ENCODE measurements around the gene TMEM179. TPM values are rescaled to one million over a fixed set of nuclear protein-coding genes. Genes with fewer than 3 reads are reported as not detected.

TMEM179 gene
- total RNA-seq, 4 donors from 2014 or later = not detected

DNA sequence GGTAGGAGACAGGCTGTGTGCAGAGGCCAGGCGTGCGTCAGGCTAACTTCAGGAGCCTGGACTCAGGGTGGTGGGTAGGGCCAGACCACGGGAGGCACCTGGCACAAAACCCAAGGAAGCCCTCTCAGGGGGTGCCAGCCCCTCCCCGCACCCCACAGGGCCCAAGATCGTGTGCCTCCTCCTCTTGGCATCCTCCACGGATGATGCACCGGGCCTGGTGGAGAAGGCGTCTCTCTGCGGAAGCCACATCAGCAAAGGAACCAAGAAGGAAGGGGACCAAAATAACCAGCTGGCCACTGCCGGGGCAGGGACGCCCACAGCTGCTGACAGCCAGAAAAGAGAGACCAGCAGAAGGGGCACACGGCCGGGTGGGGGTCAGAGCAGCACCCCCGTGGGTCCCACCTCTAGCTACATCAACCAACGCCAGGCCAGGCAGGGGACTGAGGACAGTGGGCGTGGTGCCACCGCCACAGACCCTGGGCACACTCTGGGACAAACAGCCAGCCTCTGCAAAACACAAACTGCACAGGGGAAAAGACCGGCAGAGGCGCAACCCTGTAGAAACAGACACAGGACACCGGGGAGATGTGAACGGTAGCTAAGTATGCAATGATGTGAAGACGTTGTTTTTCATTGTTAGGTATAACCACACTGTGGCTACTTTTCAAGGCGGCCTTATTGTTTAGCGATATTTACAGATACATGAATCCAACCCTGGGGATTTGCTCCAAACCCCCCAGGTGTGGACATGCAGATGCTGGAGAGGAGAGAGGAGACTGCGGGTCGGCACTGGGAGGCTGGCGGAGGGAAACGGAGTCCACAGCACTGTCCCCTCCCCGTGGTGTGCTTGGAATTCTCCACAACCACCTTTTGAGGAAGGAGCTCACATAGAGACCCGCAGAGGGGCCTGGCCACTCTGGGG, 51.1 kb downstream of the TMEM179 start:
- WGBS, 2 donors = 75 to 78% methylated on average over 13 to 19 of the region's 30 CpGs
- Histone ChIP-seq H3K27ac (no peak overlapping the region), H3K4me3 (no peak overlapping the region), H3K36me3 (no peaks in the 10 kb centered on the region), H3K27me3 (peaks cover 0 to 89% (median 0%) of the 10 kb centered on the region in 4 donors), H3K4me1 (no peaks in the 10 kb centered on the region), H3K9me3 (no peaks in the 10 kb centered on the region)
- intact Hi-C loops (cut with DNase I) = no loop called here
- no peak for DNase-seq
- no peak for TF ChIP-seq CTCF (IDR thresholded peaks at IDR 0.05)
- TF ChIP-seq POLR2A (IDR thresholded peaks at IDR 0.05) = no peak

DNA sequence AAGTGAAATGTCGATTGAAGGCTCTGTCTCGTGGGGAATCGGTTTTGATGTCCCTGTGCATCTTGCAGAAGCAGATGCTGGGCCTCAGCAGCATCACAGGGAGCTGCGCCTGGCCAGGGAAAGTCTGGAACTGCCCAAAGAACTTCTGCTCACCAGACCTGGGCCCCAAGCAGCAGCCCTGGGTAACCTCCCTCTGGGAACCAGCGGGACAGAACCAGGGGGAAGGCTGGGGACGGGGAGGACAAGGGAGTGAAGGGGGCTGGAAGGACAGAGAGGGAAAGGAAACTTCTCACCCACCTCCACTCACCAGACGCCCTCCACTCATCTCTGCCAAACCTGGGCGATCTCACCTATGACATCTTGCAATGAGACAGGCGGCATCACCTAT, 51.8 kb downstream of the TMEM179 start:
- Histone ChIP-seq H3K27me3 (peaks cover 0 to 89% (median 0%) of the 10 kb centered on the region in 4 donors), H3K4me1 (no peaks in the 10 kb centered on the region), H3K27ac (no peak overlapping the region), H3K4me3 (no peak overlapping the region), H3K36me3 (no peaks in the 10 kb centered on the region), H3K9me3 (no peaks in the 10 kb centered on the region)
- intact Hi-C loops (cut with DNase I) = no loop called here
- no peak for TF ChIP-seq CTCF (IDR thresholded peaks at IDR 0.05)
- no peak for TF ChIP-seq POLR2A (IDR thresholded peaks at IDR 0.05)
- WGBS, 2 donors = 68 to 73% methylated on average over 4 to 5 of the region's 9 CpGs
- no peak for DNase-seq

DNA sequence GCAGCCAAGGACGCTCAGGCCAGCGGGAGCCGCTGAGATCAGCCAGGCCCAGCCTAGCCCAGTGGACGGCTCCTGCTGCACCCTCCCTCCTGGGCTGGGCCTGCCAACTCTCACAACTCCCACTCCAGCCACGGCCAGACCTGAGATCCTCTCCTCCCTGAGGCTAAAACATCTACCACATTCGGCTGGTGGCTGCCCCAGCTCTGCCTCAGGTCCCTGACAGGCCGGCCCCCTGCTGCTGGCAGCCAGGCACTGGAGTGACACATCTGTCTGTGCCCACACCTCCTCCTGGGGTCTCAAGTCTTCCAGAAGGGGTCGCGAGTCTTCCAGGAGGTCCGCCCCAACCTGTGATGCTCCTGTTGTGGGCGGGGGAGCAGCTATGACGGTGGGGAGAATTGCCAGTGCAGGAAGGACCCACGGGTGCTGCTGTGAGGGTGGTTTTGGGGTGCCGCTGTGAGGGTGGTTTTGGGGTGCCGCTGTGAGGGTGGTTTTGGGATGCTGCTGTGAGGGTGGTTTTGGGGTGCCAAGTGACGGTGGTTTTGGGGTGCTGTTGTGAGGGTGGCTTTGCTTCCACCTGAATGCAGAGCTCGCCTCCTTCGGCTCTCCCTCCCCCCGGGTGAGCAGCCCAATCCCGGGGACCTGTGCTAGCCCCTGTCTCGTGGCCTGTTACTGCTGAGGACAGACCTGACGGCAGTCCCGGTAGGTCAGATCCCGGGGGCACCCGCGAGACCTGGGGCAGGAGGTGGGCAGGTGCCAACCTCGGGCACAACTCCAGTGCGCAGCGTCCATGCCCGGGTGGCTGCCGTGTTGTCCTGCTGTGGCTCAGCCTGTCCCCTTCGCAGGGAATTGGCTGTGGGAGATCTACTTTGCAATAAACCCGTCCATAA, 52.5 kb downstream of the TMEM179 start:
- WGBS, 2 donors = 83% methylated on average over 7 of the region's 33 CpGs; no CpG with 5 or more reads in 1 of the 2 donors
- DNase-seq = no peak
- Histone ChIP-seq H3K27ac (no peak overlapping the region), H3K4me3 (no peak overlapping the region), H3K27me3 (peaks cover 0 to 89% (median 0%) of the 10 kb centered on the region in 4 donors), H3K9me3 (no peaks in the 10 kb centered on the region), H3K36me3 (no peaks in the 10 kb centered on the region), H3K4me1 (no peaks in the 10 kb centered on the region)
- intact Hi-C loops (cut with DNase I) = no loop called here
- TF ChIP-seq CTCF (IDR thresholded peaks at IDR 0.05) = no peak
- TF ChIP-seq POLR2A (IDR thresholded peaks at IDR 0.05) = no peak

DNA sequence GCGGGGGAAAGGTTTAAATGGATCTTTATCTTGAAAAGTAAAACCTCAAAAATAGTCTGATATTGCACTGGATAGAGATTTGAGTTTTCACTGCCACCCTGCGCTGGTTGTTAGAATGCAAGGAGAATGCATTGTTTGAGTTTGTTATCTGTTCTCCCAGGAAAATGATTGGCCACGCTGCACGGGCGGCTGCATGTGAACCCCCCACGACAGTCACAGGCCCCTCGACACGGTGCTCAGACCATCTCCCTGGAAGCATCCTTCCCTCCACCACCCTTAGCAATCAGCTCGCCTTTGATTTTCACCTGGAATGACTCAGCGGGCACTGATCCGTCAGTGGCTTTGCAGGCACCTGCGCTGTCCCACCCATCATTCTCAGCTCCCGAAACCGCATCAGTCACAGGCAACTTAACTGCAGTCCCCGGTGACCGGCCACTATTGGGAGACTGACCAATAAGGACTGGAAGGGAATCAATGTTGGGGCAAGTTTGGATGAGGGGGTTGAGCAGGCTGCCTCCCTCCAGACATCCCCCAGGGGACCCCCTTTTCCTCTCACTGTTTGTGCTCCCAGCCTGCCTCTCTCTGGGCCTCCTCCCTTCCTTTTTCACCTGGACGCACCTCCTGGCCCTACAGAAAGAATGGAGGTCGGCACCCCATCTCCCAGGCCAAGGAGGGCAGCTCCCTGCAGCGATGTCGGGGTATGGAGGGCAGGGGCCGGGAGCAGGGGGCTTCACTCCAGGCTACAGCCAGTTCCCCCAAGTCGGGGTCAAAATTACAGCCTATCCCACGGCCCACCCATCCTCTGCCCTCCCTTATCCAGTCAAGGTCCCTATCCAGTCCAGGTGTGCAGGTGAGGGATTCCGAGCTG, 53.5 kb downstream of the TMEM179 start:
- DNase-seq = no peak
- Histone ChIP-seq H3K4me1 (peaks cover 0 to 2% (median 0%) of the 10 kb centered on the region in 3 donors), H3K36me3 (no peaks in the 10 kb centered on the region), H3K9me3 (no peaks in the 10 kb centered on the region), H3K27me3 (peaks cover 0 to 89% (median 0%) of the 10 kb centered on the region in 4 donors), H3K4me3 (no peak overlapping the region), H3K27ac (no peak overlapping the region)
- intact Hi-C loops (cut with DNase I) = no loop called here
- TF ChIP-seq CTCF (IDR thresholded peaks at IDR 0.05) = no peak
- TF ChIP-seq POLR2A (IDR thresholded peaks at IDR 0.05) = no peak
- 51 to 73% methylated on average over 12 to 16 of the region's 24 CpGs for WGBS, 2 donors

Data from esophagus squamous epithelium (tissue), 5 donors.